Measurements from ENCODE around the gene INPP5D. TPM values are rescaled to one million over a fixed set of nuclear protein-coding genes. Genes with fewer than 3 reads are reported as not detected.
"Not testable (repeated sequence)": the region's sequence is repeated elsewhere in the genome, so short reads cannot be mapped to it uniquely, and the experiment has no call there.

Gene INPP5D
- total RNA-seq, 4 donors from 2014 or later: 7.8 to 40.4 (median 26.1) TPM

DNA sequence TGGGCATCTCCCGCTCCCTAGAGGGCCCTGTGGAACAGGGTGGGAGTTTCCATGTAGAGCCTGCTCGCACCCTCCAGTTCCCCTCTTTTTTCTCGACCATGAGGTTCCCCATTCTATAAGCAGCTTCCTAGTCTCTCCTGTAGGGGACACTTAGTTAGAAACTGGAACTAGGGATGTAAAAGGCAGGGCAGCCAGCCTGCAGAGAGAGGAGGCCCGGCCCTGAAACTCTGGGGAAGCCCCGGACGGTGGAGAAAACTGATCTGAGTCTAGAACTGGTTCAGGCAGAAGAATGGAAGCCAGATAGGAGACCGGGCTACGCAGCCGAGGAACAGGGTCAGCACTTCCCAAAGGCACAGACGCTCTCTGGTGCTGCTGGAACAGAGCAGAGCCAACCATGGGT lies 139.7 kb downstream of the INPP5D start:
- no peaks in the 10 kb centered on the region for H3K9me3 ChIP-seq
- DNase-seq: no peak
- H3K27me3 ChIP-seq: no peaks in the 10 kb centered on the region
- intact Hi-C loops (cut with DNase I; ENCODE audit: low total_unique reads): no loop called here
- H3K27ac ChIP-seq: no peak overlapping the region
- TF ChIP-seq, protein P1, sequence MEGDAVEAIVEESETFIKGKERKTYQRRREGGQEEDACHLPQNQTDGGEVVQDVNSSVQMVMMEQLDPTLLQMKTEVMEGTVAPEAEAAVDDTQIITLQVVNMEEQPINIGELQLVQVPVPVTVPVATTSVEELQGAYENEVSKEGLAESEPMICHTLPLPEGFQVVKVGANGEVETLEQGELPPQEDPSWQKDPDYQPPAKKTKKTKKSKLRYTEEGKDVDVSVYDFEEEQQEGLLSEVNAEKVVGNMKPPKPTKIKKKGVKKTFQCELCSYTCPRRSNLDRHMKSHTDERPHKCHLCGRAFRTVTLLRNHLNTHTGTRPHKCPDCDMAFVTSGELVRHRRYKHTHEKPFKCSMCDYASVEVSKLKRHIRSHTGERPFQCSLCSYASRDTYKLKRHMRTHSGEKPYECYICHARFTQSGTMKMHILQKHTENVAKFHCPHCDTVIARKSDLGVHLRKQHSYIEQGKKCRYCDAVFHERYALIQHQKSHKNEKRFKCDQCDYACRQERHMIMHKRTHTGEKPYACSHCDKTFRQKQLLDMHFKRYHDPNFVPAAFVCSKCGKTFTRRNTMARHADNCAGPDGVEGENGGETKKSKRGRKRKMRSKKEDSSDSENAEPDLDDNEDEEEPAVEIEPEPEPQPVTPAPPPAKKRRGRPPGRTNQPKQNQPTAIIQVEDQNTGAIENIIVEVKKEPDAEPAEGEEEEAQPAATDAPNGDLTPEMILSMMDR (IDR thresholded peaks at IDR 0.05): no peak
- TF ChIP-seq POLR2AphosphoS5 (IDR thresholded peaks at IDR 0.05): no peak
- no peak for TF ChIP-seq EP300 (IDR thresholded peaks at IDR 0.05; ENCODE audit: low read depth)
- no peak for TF ChIP-seq POLR2A (IDR thresholded peaks at IDR 0.05)
- 87% methylated on average over 10 of the region's 10 CpGs; no CpG with 5 or more reads in 1 of the 2 donors for WGBS, 2 donors (ENCODE audit: low coverage in 1 of 2)
- no peaks in the 10 kb centered on the region for H3K4me1 ChIP-seq
- no peak overlapping the region for H3K4me3 ChIP-seq
- no peaks in the 10 kb centered on the region for H3K36me3 ChIP-seq
- in situ Hi-C loops (cut with MboI; ENCODE audit: low pct_ligation_motif_present in 1 of 4, low pct_unique_long_range_greater_than_20kb in 1 of 4, low sequenced_read_pairs in 3 of 4): no loop called here

DNA sequence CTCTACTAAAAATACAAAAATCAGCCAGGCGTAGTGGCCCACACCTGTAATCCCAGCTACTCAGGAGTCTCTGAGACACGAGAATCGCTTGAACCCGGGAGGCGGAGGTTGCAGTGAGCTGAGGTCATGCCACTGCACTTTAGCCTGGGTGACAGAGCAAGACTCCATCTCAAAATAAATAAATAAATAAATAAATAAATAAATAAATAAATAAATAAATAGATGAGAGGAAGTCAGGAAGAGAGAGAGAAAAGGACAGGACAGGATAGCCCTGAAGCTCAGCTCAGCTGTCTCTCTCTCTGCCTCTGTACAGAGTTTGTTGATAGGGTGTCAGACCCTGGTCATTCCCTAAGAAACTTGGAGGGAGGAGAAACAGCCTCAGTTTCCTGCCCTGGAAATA lies 140.6 kb downstream of the INPP5D start:
- 93 to 100% methylated on average over 1 to 5 of the region's 5 CpGs for WGBS, 2 donors (ENCODE audit: low coverage in 1 of 2)
- H3K4me3 ChIP-seq; intact Hi-C loops (cut with DNase I; ENCODE audit: low total_unique reads); H3K27ac ChIP-seq; H3K27me3 ChIP-seq; H3K9me3 ChIP-seq; H3K4me1 ChIP-seq; DNase-seq; H3K36me3 ChIP-seq; in situ Hi-C loops (cut with MboI; ENCODE audit: low pct_ligation_motif_present in 1 of 4, low pct_unique_long_range_greater_than_20kb in 1 of 4, low sequenced_read_pairs in 3 of 4): not testable (repeated sequence)

DNA sequence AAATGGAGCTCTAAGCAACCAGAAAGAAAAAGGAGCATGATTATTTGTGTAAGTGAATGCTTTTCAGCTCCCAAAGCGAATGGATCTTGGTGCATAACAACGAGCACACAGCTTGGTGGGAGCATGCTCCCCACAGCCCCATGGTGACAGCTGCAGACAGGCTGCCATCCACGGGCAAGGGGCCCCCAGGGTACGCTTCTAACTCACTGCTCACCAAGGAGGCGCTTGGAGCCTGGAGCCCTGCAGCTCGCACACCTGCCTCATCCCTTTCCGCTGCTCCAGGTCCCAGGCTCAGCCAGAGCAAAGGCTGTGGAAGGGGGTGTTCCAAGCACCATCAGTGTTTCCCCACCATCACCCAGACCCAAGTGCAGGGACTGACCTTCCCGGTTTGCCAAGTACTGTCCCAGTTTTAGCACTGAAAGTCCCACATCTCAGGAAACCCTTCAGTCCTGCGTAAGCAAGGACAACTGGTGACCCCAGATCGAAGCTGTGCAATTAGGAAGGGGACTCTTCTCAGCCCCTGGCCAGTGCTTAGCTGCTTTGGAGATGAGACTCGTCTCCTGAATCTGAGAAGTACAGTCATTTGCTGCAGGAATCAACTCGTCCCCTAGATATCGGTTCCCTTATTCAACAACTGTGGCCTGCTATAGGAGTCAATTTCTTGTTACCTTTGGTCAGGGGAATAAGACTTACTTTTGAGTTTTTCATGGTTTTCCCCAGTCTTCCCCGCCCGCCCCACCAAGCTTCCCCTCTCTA lies 141.3 kb downstream of the INPP5D start:
- intact Hi-C loops (cut with DNase I; ENCODE audit: low total_unique reads): no loop called here
- H3K4me3 ChIP-seq: no peak overlapping the region
- in situ Hi-C loops (cut with MboI; ENCODE audit: low pct_ligation_motif_present in 1 of 4, low pct_unique_long_range_greater_than_20kb in 1 of 4, low sequenced_read_pairs in 3 of 4): no loop called here
- no peaks in the 10 kb centered on the region for H3K27me3 ChIP-seq
- no peaks in the 10 kb centered on the region for H3K4me1 ChIP-seq
- DNase-seq: no peak
- no peak overlapping the region for H3K27ac ChIP-seq
- no peaks in the 10 kb centered on the region for H3K9me3 ChIP-seq
- WGBS, 2 donors (ENCODE audit: low coverage in 1 of 2): 81 to 89% methylated on average over 5 to 15 of the region's 15 CpGs
- TF ChIP-seq, protein P1 (IDR thresholded peaks at IDR 0.05): no peak
- no peak for TF ChIP-seq POLR2AphosphoS5 (IDR thresholded peaks at IDR 0.05)
- TF ChIP-seq POLR2A (IDR thresholded peaks at IDR 0.05): no peak
- TF ChIP-seq EP300 (IDR thresholded peaks at IDR 0.05; ENCODE audit: low read depth): no peak
- H3K36me3 ChIP-seq: no peaks in the 10 kb centered on the region

DNA sequence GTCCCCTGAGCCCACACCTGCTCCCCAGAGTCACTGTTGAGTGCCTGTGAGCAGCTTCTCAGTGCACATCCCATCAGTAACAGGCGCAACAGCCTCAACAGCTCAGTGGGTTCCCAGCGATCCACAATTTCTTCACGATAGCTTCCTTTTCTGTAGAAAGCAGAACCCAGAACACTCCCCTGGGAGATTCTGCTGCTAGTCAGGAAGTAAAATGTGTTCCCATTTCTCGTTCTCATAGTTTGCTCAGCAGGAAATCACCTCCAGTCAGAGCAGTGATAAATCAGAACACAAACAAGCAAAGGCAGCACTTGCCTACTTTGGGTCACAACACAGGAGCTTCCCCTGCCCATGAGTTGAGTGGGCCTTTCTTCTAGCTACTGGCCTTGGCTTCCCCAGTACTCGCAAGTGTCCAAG lies 142.4 kb downstream of the INPP5D start:
- no peak overlapping the region for H3K27ac ChIP-seq
- intact Hi-C loops (cut with DNase I; ENCODE audit: low total_unique reads) (no loop called here), in situ Hi-C loops (cut with MboI; ENCODE audit: low pct_ligation_motif_present in 1 of 4, low pct_unique_long_range_greater_than_20kb in 1 of 4, low sequenced_read_pairs in 3 of 4) (no loop called here)
- no peak for DNase-seq
- no peak overlapping the region for H3K4me3 ChIP-seq
- TF ChIP-seq EP300 (IDR thresholded peaks at IDR 0.05; ENCODE audit: low read depth) (no peak), POLR2AphosphoS5 (IDR thresholded peaks at IDR 0.05) (no peak), POLR2A (IDR thresholded peaks at IDR 0.05) (no peak)
- TF ChIP-seq, protein P1 (IDR thresholded peaks at IDR 0.05): no peak
- no peaks in the 10 kb centered on the region for H3K27me3 ChIP-seq
- no peaks in the 10 kb centered on the region for H3K9me3 ChIP-seq
- 79% methylated on average over 5 of the region's 5 CpGs; no CpG with 5 or more reads in 1 of the 2 donors for WGBS, 2 donors (ENCODE audit: low coverage in 1 of 2)
- no peaks in the 10 kb centered on the region for H3K36me3 ChIP-seq
- H3K4me1 ChIP-seq: no peaks in the 10 kb centered on the region

DNA sequence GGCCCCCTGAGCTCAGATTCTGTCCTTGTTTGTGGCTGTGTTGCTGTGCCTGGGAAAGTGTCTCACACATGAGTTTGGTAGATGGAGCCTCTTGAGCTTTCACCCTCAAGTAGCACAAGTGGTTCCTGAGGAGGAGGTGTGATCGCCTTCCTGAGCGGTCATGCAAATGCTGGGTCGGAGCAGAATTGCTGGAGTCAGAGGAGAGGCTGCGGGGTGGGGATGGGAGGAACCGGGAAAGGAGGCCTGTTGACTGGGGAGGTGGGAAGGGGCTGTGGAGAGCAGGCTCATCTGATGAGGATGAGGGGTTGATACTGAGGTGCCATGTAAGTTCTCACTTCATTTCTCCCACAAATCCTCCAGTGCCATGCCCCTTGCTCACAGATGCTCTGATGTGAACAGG lies 142.9 kb downstream of the INPP5D start:
- Histone ChIP-seq H3K27ac (no peak overlapping the region), H3K4me3 (no peak overlapping the region), H3K4me1 (no peaks in the 10 kb centered on the region), H3K27me3 (no peaks in the 10 kb centered on the region), H3K9me3 (no peaks in the 10 kb centered on the region), H3K36me3 (no peaks in the 10 kb centered on the region)
- intact Hi-C loops (cut with DNase I; ENCODE audit: low total_unique reads): no loop called here
- 92% methylated on average over 5 of the region's 5 CpGs; no CpG with 5 or more reads in 1 of the 2 donors for WGBS, 2 donors (ENCODE audit: low coverage in 1 of 2)
- no peak for DNase-seq
- in situ Hi-C loops (cut with MboI; ENCODE audit: low pct_ligation_motif_present in 1 of 4, low pct_unique_long_range_greater_than_20kb in 1 of 4, low sequenced_read_pairs in 3 of 4): no loop called here
- TF ChIP-seq POLR2AphosphoS5 (IDR thresholded peaks at IDR 0.05): no peak
- TF ChIP-seq, protein P1 (IDR thresholded peaks at IDR 0.05): no peak
- no peak for TF ChIP-seq POLR2A (IDR thresholded peaks at IDR 0.05)
- no peak for TF ChIP-seq EP300 (IDR thresholded peaks at IDR 0.05; ENCODE audit: low read depth)

Measured in transverse colon (tissue), 4 donors.